Suprapubic skin (tissue), 4 donors: ENCODE data around the gene CCDC89. TPM values are rescaled to one million over a fixed set of nuclear protein-coding genes. Genes with fewer than 3 reads are reported as not detected.

ENCODE experiments used
- DNase-seq, 2 donors: peaks; one replicate each; pipeline ENCODE4 v3.0.0-alpha.2; 2019; ENCODE audit warnings: low spot score in 2 of 2
- H3K27ac ChIP-seq: fragments of 200-600 bp; sonication (generic); one replicate; pipeline ENCODE4 v1.5.1; 2019
- H3K27me3 ChIP-seq: fragments of 200-600 bp; sonication (generic); one replicate; pipeline ENCODE4 v1.5.1; 2019
- H3K36me3 ChIP-seq: fragments of 200-600 bp; sonication (generic); one replicate; pipeline ENCODE4 v1.5.1; 2019
- H3K4me1 ChIP-seq: fragments of 200-600 bp; sonication (generic); one replicate; pipeline ENCODE4 v1.5.1; 2019
- H3K4me3 ChIP-seq: fragments of 200-600 bp; sonication (generic); one replicate; pipeline ENCODE4 v1.5.1; 2019; ENCODE audit warnings: mild to moderate bottlenecking
- H3K9me3 ChIP-seq: fragments of 200-600 bp; sonication (generic); one replicate; pipeline ENCODE4 v1.5.1; 2019
- EP300 ChIP-seq: sonication (generic); formaldehyde crosslinking; IDR thresholded peaks from one replicate; pipeline ENCODE4 v1.6.1; 2017; ENCODE audit warnings: antibody characterized with exemption
- POLR2A ChIP-seq, 2 donors: fragments of 450-650 bp; IDR thresholded peaks; one replicate each; pipeline ENCODE4 v1.6.1; 2017; ENCODE audit warnings: antibody characterized with exemption in 2 of 2, mild to moderate bottlenecking in 2 of 2, moderate library complexity in 2 of 2
- POLR2AphosphoS5 ChIP-seq, 3 donors: sonication (generic); formaldehyde crosslinking; IDR thresholded peaks; one replicate each; pipeline ENCODE4 v1.6.1; 2017; ENCODE audit warnings: antibody characterized with exemption in 3 of 3
- WGBS: methylation state at CpG from one replicate; pipeline ENCODE4 v1.1.5; 2018; 5-methylcytosine and 5-hydroxymethylcytosine counted together
- total RNA-seq, 4 donors: library from RNA; depleted of rRNA; stranded (reverse); fragments of >200 nt; gene quantifications; one replicate each; pipeline ENCODE4 v1.1.0, GENCODE V29; 2016
- TF ChIP-seq, protein P1 (sequence below), 2 donors: fragments of 200-600 bp in 1 of 2; fragments of 450-650 bp in 1 of 2; sonication (generic) in 1 of 2; IDR thresholded peaks; one replicate each; pipeline ENCODE4 v1.5.1; 2016 to 2019; ENCODE audit warnings: antibody characterized with exemption in 2 of 2, mild to moderate bottlenecking in 1 of 2, moderate library complexity in 1 of 2

Gene CCDC89
- total RNA-seq, 4 donors from 2014 or later, result 0.72 to 1.8 (median 0.94) TPM; not detected in 1

- H3K27ac ChIP-seq, result no peak overlapping the region
- no peak overlapping the region for H3K4me3 ChIP-seq
- no peaks in the 10 kb centered on the region for H3K27me3 ChIP-seq
- WGBS, result 96% methylated on average over 1 of the region's 1 CpG
- H3K9me3 ChIP-seq, result no peaks in the 10 kb centered on the region
- H3K4me1 ChIP-seq, result peaks cover 28% of the 10 kb centered on the region
- H3K36me3 ChIP-seq, result peaks cover 17% of the 10 kb centered on the region
- no peak for DNase-seq
- TF ChIP-seq EP300, result no peak
- TF ChIP-seq POLR2AphosphoS5 (IDR thresholded peaks at IDR 0.05), result no peak
- no peak for TF ChIP-seq POLR2A (IDR thresholded peaks at IDR 0.05)
- TF ChIP-seq, protein P1, sequence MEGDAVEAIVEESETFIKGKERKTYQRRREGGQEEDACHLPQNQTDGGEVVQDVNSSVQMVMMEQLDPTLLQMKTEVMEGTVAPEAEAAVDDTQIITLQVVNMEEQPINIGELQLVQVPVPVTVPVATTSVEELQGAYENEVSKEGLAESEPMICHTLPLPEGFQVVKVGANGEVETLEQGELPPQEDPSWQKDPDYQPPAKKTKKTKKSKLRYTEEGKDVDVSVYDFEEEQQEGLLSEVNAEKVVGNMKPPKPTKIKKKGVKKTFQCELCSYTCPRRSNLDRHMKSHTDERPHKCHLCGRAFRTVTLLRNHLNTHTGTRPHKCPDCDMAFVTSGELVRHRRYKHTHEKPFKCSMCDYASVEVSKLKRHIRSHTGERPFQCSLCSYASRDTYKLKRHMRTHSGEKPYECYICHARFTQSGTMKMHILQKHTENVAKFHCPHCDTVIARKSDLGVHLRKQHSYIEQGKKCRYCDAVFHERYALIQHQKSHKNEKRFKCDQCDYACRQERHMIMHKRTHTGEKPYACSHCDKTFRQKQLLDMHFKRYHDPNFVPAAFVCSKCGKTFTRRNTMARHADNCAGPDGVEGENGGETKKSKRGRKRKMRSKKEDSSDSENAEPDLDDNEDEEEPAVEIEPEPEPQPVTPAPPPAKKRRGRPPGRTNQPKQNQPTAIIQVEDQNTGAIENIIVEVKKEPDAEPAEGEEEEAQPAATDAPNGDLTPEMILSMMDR (IDR thresholded peaks at IDR 0.05), result no peak
Observed at GRCh38 chr11:85651118-85651517, 34.9 kb downstream of the CCDC89 start.

GRCh38 chr11:85647604-85648299 is 38.2 kb downstream of the CCDC89 start, which contains the start of gene TMEM126A:
TMEM126A (plus strand) TSS chr11:85647967; CDS start chr11:85650256, 2,289 bp downstream.
- peaks cover 28% of the 10 kb centered on the region for H3K4me1 ChIP-seq
- 1% methylated on average over 33 of the region's 33 CpGs for WGBS
- peak; percentile 93 to 94 for DNase-seq
- H3K36me3 ChIP-seq, result peaks cover 7% of the 10 kb centered on the region
- peak in 1 of 2 donors; percentile 57 for TF ChIP-seq POLR2A (IDR thresholded peaks at IDR 0.05)
- TF ChIP-seq POLR2AphosphoS5 (IDR thresholded peaks at IDR 0.05), result peak in 2 of 3 donors; percentile 22 to 76
- TF ChIP-seq EP300, result no peak
- H3K27me3 ChIP-seq, result no peaks in the 10 kb centered on the region
- no peaks in the 10 kb centered on the region for H3K9me3 ChIP-seq
- peak within 1 kb of the TSS; percentile 71 for H3K4me3 ChIP-seq
- H3K27ac ChIP-seq, result peak within 1 kb of the TSS; percentile 82

- WGBS, result 38% methylated on average over 2 of the region's 2 CpGs
- Histone ChIP-seq H3K4me3 (peak overlapping the region; percentile 71), H3K36me3 (peaks cover 5% of the 10 kb centered on the region), H3K27me3 (no peaks in the 10 kb centered on the region), H3K9me3 (no peaks in the 10 kb centered on the region), H3K4me1 (peaks cover 28% of the 10 kb centered on the region), H3K27ac (peak overlapping the region; percentile 82)
- TF ChIP-seq, protein P1 (IDR thresholded peaks at IDR 0.05), result no peak
- TF ChIP-seq POLR2A (IDR thresholded peaks at IDR 0.05) (no peak), POLR2AphosphoS5 (IDR thresholded peaks at IDR 0.05) (no peak), EP300 (no peak)
- DNase-seq, result no peak
Observed at GRCh38 chr11:85647078-85647477, 38.9 kb downstream of the CCDC89 start.

- 24% methylated on average over 2 of the region's 2 CpGs for WGBS
- H3K4me3 ChIP-seq, result no peak overlapping the region
- DNase-seq, result no peak
- H3K9me3 ChIP-seq, result no peaks in the 10 kb centered on the region
- no peak for TF ChIP-seq POLR2AphosphoS5 (IDR thresholded peaks at IDR 0.05)
- TF ChIP-seq, protein P1 (IDR thresholded peaks at IDR 0.05), result no peak
- no peak for TF ChIP-seq EP300
- no peak for TF ChIP-seq POLR2A (IDR thresholded peaks at IDR 0.05)
- H3K27ac ChIP-seq, result no peak overlapping the region
- H3K4me1 ChIP-seq, result peaks cover 11% of the 10 kb centered on the region
- H3K36me3 ChIP-seq, result peaks cover 5% of the 10 kb centered on the region
- no peaks in the 10 kb centered on the region for H3K27me3 ChIP-seq
Observed at GRCh38 chr11:85643191-85643614, 42.8 kb downstream of the CCDC89 start.

GRCh38 chr11:85634747-85635146 is 51.2 kb downstream of the CCDC89 start:
- no peak for DNase-seq
- H3K4me1 ChIP-seq, result peaks cover 8% of the 10 kb centered on the region
- H3K27ac ChIP-seq, result no peak overlapping the region
- 72% methylated on average over 3 of the region's 3 CpGs for WGBS
- no peak overlapping the region for H3K4me3 ChIP-seq
- TF ChIP-seq POLR2AphosphoS5 (IDR thresholded peaks at IDR 0.05) (no peak), POLR2A (IDR thresholded peaks at IDR 0.05) (no peak), EP300 (no peak)
- TF ChIP-seq, protein P1 (IDR thresholded peaks at IDR 0.05), result no peak
- no peaks in the 10 kb centered on the region for H3K27me3 ChIP-seq
- H3K36me3 ChIP-seq, result peaks cover 42% of the 10 kb centered on the region
- no peaks in the 10 kb centered on the region for H3K9me3 ChIP-seq

Other genes with a start within 250 kb of the CCDC89 start
- 10 to 100 TPM; 37.9 to 71.5 (median 44.9) TPM for gene DLG2, start 58.9 kb downstream of the CCDC89 start, total RNA-seq
- gene TMEM126B, start 57.6 kb downstream of the CCDC89 start, total RNA-seq, result 10 to 100 TPM; 32.4 to 38.4 (median 34.8) TPM
- gene TMEM126A, start 38.2 kb downstream of the CCDC89 start, total RNA-seq, result 10 to 100 TPM; 13.9 to 19.4 (median 15.9) TPM
- 10 to 100 TPM; 26.1 to 87.1 (median 32.8) TPM for gene CREBZF, start 21.1 kb downstream of the CCDC89 start, total RNA-seq
- gene SYTL2, start 124.9 kb upstream of the CCDC89 start, total RNA-seq, result 10 to 100 TPM; 11.6 to 18.6 (median 14.5) TPM
- not detected for gene CCDC83, start 169.2 kb upstream of the CCDC89 start, total RNA-seq